WTC11 (cell line): Measurements from ENCODE around the gene TNRC18. TPM values are rescaled to one million over a fixed set of nuclear protein-coding genes. Genes with fewer than 3 reads are reported as not detected.

ENCODE experiments used
- ATAC-seq: fragments of 200-7000 bp; cut with Tn5 transposase; 2 replicates; pipeline ENCODE4 v1.10.0; 2021; ENCODE audit warnings: mild to moderate bottlenecking, moderate library complexity
- CTCF ChIA-PET: fragments of 300-600 bp; sonication (Branson Sonifier 250); formaldehyde crosslinking; loops from one replicate; lab custom pipeline; 2021; ENCODE audit warnings: antibody characterized with exemption; lab: Charles Lee
- POLR2A ChIA-PET: fragments of 350-600 bp; sonication (Branson Sonifier 250); formaldehyde crosslinking; loops from one replicate; lab custom pipeline; 2021; ENCODE audit warnings: antibody characterized with exemption; lab: Charles Lee
- DNase-seq: peaks from one replicate; pipeline ENCODE4 v3.0.0; 2021; ENCODE audit warnings: low spot score
- H3K27ac Mint-ChIP-seq: 2 replicates; pipeline ENCODE4 v1.8.0; 2021; ENCODE audit warnings: mixed read lengths
- H3K27me3 Mint-ChIP-seq: 2 replicates; pipeline ENCODE4 v1.8.0; 2021; ENCODE audit warnings: low read depth, mild to moderate bottlenecking, moderate library complexity, mixed read lengths
- H3K36me3 Mint-ChIP-seq: 2 replicates; pipeline ENCODE4 v1.8.0; 2021; ENCODE audit warnings: mixed read lengths
- H3K4me1 Mint-ChIP-seq: 2 replicates; pipeline ENCODE4 v1.8.0; 2022; ENCODE audit warnings: mixed read lengths
- H3K4me3 Mint-ChIP-seq: 2 replicates; pipeline ENCODE4 v1.8.0; 2021; ENCODE audit warnings: mild to moderate bottlenecking, moderate library complexity, mixed read lengths
- H3K9me3 Mint-ChIP-seq: 2 replicates; pipeline ENCODE4 v1.8.0; 2021; ENCODE audit warnings: mixed read lengths
- CREB1 ChIP-seq: sonication (generic); formaldehyde crosslinking; IDR thresholded peaks from 2 replicates; pipeline ENCODE4 v1.8.0; 2023; ENCODE audit warnings: mild to moderate bottlenecking, missing genetic modification reagents
- EMX1 ChIP-seq: fragments of 250-450 bp; sonication (Bioruptor Pico); IDR thresholded peaks from 2 replicates; pipeline ENCODE4 v1.8.0; 2021; ENCODE audit warnings: mild to moderate bottlenecking
- FOXP1 ChIP-seq: sonication (generic); formaldehyde crosslinking; IDR thresholded peaks from 2 replicates; pipeline ENCODE4 v1.8.0; 2022; ENCODE audit warnings: missing genetic modification reagents, mild to moderate bottlenecking, moderate library complexity, borderline replicate concordance
- GABPB1 ChIP-seq: sonication (generic); formaldehyde crosslinking; IDR thresholded peaks from 2 replicates; pipeline ENCODE4 v1.8.1; 2023; ENCODE audit warnings: mild to moderate bottlenecking, missing genetic modification reagents
- JAZF1 ChIP-seq: fragments of 250-450 bp; sonication (Bioruptor Pico); IDR thresholded peaks from 2 replicates; pipeline ENCODE4 v1.9.0; 2021; ENCODE audit warnings: moderate library complexity, mild to moderate bottlenecking, inconsistent platforms
- NFATC4 ChIP-seq: fragments of 250-450 bp; sonication (Bioruptor Pico); IDR thresholded peaks from 2 replicates; pipeline ENCODE4 v1.9.0; 2021; ENCODE audit warnings: mild to moderate bottlenecking
- NFYB ChIP-seq: sonication (generic); formaldehyde crosslinking; conservative IDR thresholded peaks from 2 replicates; pipeline ENCODE4 v1.8.0; 2022; ENCODE audit warnings: low read depth, missing genetic modification reagents
- OVOL2 ChIP-seq: fragments of 250-450 bp; sonication (Bioruptor Pico); IDR thresholded peaks from 2 replicates; pipeline ENCODE4 v1.9.0; 2021; ENCODE audit warnings: mild to moderate bottlenecking, borderline replicate concordance
- RORB ChIP-seq: fragments of 250-450 bp; sonication (Bioruptor Pico); IDR thresholded peaks from 2 replicates; pipeline ENCODE4 v1.9.0; 2021; ENCODE audit warnings: mild to moderate bottlenecking
- SMAD3 ChIP-seq: sonication (generic); formaldehyde crosslinking; IDR thresholded peaks from 2 replicates; pipeline ENCODE4 v1.8.0; 2022; ENCODE audit warnings: missing genetic modification reagents, mild to moderate bottlenecking, borderline replicate concordance
- ZBTB21 ChIP-seq: sonication (generic); formaldehyde crosslinking; IDR thresholded peaks from 2 replicates; pipeline ENCODE4 v1.8.1; 2023; ENCODE audit warnings: mild to moderate bottlenecking, missing genetic modification reagents, borderline replicate concordance
- ZNF121 ChIP-seq: sonication (generic); formaldehyde crosslinking; IDR thresholded peaks from 2 replicates; pipeline ENCODE4 v1.8.0; 2023; ENCODE audit warnings: missing genetic modification reagents
- ZNF671 ChIP-seq: fragments of 250-450 bp; sonication (Bioruptor Pico); IDR thresholded peaks from 2 replicates; pipeline ENCODE4 v1.8.0; 2021; ENCODE audit warnings: mild to moderate bottlenecking
- total RNA-seq: library from RNA; stranded (reverse); gene quantifications from 3 replicates; pipeline ENCODE4 v1.2.3, GENCODE V29; 2021
- TF ChIP-seq, protein P1 (sequence below): fragments of 250-450 bp; sonication (Bioruptor Pico); IDR thresholded peaks from 2 replicates; pipeline ENCODE4 v1.9.0; 2021; ENCODE audit warnings: mild to moderate bottlenecking
- TF ChIP-seq, protein P2 (sequence below): fragments of 250-450 bp; sonication (Bioruptor Pico); IDR thresholded peaks from 2 replicates; pipeline ENCODE4 v1.8.0; 2021; ENCODE audit warnings: mild to moderate bottlenecking
- TF ChIP-seq, protein P3 (sequence below): sonication (generic); formaldehyde crosslinking; IDR thresholded peaks from 2 replicates; pipeline ENCODE4 v1.8.0; 2023; ENCODE audit warnings: missing genetic modification reagents
- TF ChIP-seq, protein P4 (sequence below): sonication (generic); formaldehyde crosslinking; IDR thresholded peaks from 2 replicates; pipeline ENCODE4 v1.8.1; 2023; ENCODE audit warnings: mild to moderate bottlenecking, missing genetic modification reagents
- TF ChIP-seq, protein P5 (sequence below): sonication (generic); formaldehyde crosslinking; IDR thresholded peaks from 2 replicates; pipeline ENCODE4 v1.8.1; 2022; ENCODE audit warnings: low read depth, mild to moderate bottlenecking, moderate library complexity, missing genetic modification reagents, borderline replicate concordance
- TF ChIP-seq, protein P6 (sequence below): sonication (generic); formaldehyde crosslinking; IDR thresholded peaks from 2 replicates; pipeline ENCODE4 v1.8.0; 2022; ENCODE audit warnings: mild to moderate bottlenecking, missing genetic modification reagents

Gene TNRC18
- total RNA-seq, 1 experiment from 2014 or later: 55.0 TPM

DNA sequence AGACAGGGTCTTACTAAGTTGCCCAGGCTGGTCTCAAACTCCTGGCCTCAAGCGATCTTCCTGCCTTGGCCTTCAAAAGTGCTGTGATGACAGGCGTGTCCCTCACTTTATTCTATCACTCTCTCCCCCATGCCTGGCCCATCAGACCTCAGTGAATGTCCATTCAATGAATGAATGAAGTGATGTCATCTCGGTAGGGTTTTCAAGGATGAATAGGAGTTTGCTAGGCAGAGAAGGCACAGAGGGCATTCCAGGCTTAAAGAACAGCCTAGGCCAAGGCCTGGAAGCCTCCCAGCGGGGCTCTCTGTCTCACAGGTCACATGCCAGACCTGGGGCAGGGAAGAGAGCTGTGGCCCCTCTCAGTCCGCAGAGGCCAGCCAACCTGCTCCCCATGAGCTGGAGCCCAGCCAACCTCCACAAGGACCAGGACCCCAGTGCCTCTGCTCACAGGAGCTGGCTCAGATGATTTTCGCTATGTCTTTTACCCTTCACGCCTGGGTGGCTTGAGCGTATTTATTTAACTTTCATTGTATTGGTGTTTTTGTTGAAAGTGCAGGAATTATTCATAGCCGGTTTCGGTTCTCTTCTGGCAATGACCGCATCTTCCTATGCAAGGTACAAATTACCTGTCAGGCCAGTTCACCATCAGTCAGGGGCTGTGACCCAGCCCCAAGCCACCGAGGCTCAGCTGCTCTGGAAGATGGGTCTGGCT, 11.8 kb upstream of the TNRC18 start:
- POLR2A ChIA-PET: interaction anchor here (0.6 kb wide), 1 partner anchor 69 kb away, joined by 13 read pairs; no protein-coding TSS in a partner anchor
- CTCF ChIA-PET: no interaction called here
- Mint-ChIP-seq H3K4me1 (peaks cover 4% of the 10 kb centered on the region), H3K36me3 (peaks cover 28% of the 10 kb centered on the region), H3K9me3 (peaks cover 15% of the 10 kb centered on the region), H3K4me3 (no peak overlapping the region), H3K27ac (no peak overlapping the region), H3K27me3 (peaks cover 52% of the 10 kb centered on the region)
- DNase-seq (no peak), ATAC-seq (no peak; the same call in 1 of the 2 replicates)
- TF ChIP-seq, protein P1, sequence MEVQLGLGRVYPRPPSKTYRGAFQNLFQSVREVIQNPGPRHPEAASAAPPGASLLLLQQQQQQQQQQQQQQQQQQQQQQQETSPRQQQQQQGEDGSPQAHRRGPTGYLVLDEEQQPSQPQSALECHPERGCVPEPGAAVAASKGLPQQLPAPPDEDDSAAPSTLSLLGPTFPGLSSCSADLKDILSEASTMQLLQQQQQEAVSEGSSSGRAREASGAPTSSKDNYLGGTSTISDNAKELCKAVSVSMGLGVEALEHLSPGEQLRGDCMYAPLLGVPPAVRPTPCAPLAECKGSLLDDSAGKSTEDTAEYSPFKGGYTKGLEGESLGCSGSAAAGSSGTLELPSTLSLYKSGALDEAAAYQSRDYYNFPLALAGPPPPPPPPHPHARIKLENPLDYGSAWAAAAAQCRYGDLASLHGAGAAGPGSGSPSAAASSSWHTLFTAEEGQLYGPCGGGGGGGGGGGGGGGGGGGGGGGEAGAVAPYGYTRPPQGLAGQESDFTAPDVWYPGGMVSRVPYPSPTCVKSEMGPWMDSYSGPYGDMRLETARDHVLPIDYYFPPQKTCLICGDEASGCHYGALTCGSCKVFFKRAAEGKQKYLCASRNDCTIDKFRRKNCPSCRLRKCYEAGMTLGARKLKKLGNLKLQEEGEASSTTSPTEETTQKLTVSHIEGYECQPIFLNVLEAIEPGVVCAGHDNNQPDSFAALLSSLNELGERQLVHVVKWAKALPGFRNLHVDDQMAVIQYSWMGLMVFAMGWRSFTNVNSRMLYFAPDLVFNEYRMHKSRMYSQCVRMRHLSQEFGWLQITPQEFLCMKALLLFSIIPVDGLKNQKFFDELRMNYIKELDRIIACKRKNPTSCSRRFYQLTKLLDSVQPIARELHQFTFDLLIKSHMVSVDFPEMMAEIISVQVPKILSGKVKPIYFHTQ (CRISPR knock-in tag): no peak
- TF ChIP-seq OVOL2 (CRISPR knock-in tag) (no peak), ZNF121 (CRISPR knock-in tag) (peak; percentile 7; the same call in 1 of the 2 replicates)

DNA sequence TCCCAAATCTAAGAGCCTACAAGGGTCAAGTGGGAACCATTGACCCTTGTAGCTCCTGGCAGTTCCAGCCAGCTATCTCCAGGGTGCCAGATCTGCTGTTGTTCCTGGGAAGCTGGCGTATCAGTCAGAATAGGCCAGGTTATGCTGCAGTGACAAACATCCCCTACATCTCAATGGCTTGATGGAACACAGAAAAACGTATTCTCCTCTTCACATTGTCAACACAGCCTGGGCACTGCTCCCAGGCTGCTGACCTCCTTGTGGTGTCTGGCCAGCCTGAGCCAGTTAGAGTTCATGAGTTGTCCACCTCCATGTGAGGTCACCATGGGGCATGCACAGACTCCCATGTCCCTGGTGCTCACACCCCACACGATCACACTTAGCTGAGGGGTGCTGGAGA, 9.5 kb upstream of the TNRC18 start:
- CTCF ChIA-PET: no interaction called here
- peaks cover 15% of the 10 kb centered on the region for H3K9me3 Mint-ChIP-seq
- POLR2A ChIA-PET: no interaction called here
- peaks cover 28% of the 10 kb centered on the region for H3K36me3 Mint-ChIP-seq
- H3K4me3 Mint-ChIP-seq: no peak overlapping the region
- TF ChIP-seq ZNF671 (CRISPR knock-in tag): no peak
- TF ChIP-seq EMX1 (CRISPR knock-in tag): no peak
- TF ChIP-seq, protein P2, sequence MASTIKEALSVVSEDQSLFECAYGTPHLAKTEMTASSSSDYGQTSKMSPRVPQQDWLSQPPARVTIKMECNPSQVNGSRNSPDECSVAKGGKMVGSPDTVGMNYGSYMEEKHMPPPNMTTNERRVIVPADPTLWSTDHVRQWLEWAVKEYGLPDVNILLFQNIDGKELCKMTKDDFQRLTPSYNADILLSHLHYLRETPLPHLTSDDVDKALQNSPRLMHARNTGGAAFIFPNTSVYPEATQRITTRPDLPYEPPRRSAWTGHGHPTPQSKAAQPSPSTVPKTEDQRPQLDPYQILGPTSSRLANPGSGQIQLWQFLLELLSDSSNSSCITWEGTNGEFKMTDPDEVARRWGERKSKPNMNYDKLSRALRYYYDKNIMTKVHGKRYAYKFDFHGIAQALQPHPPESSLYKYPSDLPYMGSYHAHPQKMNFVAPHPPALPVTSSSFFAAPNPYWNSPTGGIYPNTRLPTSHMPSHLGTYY: no peak
- TF ChIP-seq JAZF1 (CRISPR knock-in tag): no peak
- no peak for TF ChIP-seq FOXP1 (CRISPR knock-in tag)
- TF ChIP-seq, protein P3, sequence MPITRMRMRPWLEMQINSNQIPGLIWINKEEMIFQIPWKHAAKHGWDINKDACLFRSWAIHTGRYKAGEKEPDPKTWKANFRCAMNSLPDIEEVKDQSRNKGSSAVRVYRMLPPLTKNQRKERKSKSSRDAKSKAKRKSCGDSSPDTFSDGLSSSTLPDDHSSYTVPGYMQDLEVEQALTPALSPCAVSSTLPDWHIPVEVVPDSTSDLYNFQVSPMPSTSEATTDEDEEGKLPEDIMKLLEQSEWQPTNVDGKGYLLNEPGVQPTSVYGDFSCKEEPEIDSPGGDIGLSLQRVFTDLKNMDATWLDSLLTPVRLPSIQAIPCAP (CRISPR knock-in tag): no peak
- no peak for TF ChIP-seq NFATC4 (CRISPR knock-in tag)
- TF ChIP-seq, protein P4, sequence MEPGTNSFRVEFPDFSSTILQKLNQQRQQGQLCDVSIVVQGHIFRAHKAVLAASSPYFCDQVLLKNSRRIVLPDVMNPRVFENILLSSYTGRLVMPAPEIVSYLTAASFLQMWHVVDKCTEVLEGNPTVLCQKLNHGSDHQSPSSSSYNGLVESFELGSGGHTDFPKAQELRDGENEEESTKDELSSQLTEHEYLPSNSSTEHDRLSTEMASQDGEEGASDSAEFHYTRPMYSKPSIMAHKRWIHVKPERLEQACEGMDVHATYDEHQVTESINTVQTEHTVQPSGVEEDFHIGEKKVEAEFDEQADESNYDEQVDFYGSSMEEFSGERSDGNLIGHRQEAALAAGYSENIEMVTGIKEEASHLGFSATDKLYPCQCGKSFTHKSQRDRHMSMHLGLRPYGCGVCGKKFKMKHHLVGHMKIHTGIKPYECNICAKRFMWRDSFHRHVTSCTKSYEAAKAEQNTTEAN (CRISPR knock-in tag): no peak
- TF ChIP-seq SMAD3 (CRISPR knock-in tag): no peak
- no peak for TF ChIP-seq ZBTB21
- no peak for TF ChIP-seq NFYB (CRISPR knock-in tag)
- TF ChIP-seq, protein P5, sequence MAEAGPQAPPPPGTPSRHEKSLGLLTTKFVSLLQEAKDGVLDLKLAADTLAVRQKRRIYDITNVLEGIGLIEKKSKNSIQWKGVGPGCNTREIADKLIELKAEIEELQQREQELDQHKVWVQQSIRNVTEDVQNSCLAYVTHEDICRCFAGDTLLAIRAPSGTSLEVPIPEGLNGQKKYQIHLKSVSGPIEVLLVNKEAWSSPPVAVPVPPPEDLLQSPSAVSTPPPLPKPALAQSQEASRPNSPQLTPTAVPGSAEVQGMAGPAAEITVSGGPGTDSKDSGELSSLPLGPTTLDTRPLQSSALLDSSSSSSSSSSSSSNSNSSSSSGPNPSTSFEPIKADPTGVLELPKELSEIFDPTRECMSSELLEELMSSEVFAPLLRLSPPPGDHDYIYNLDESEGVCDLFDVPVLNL: no peak
- TF ChIP-seq, all 79 proteins: peak for 0
- ATAC-seq (no peak), DNase-seq (no peak)
- Mint-ChIP-seq H3K27me3 (peaks cover 71% of the 10 kb centered on the region), H3K4me1 (peaks cover 18% of the 10 kb centered on the region), H3K27ac (no peak overlapping the region)

DNA sequence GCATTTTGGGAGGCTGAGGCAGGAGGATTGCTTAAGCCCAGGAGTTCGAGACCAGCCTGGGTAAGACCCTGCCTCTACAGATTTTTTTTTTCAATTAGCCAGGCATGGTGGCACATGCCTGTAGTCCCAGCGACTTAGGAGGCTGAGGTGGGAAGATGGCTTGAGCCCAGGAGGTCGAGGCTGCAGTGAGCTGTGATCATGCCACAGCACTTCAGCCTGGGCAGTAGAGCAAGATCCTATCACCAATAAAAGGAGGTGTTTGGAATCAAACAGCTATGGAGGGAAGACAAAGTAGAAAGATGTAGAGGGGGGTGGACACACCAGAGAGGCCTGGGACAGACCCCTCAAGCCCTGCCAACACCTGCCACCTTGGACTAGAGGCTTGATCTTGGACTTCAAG, 9.1 kb upstream of the TNRC18 start:
- DNase-seq (no peak), ATAC-seq (no peak)
- no peak overlapping the region for H3K27ac Mint-ChIP-seq
- POLR2A ChIA-PET: no interaction called here
- peaks cover 18% of the 10 kb centered on the region for H3K4me1 Mint-ChIP-seq
- H3K9me3 Mint-ChIP-seq: peaks cover 14% of the 10 kb centered on the region
- H3K36me3 Mint-ChIP-seq: peaks cover 27% of the 10 kb centered on the region
- H3K27me3 Mint-ChIP-seq: peaks cover 74% of the 10 kb centered on the region
- H3K4me3 Mint-ChIP-seq: no peak overlapping the region
- CTCF ChIA-PET: no interaction called here
- TF ChIP-seq, protein P6, sequence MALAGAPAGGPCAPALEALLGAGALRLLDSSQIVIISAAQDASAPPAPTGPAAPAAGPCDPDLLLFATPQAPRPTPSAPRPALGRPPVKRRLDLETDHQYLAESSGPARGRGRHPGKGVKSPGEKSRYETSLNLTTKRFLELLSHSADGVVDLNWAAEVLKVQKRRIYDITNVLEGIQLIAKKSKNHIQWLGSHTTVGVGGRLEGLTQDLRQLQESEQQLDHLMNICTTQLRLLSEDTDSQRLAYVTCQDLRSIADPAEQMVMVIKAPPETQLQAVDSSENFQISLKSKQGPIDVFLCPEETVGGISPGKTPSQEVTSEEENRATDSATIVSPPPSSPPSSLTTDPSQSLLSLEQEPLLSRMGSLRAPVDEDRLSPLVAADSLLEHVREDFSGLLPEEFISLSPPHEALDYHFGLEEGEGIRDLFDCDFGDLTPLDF (CRISPR knock-in tag): no peak
- TF ChIP-seq CREB1 (CRISPR knock-in tag): no peak
- no peak for TF ChIP-seq GABPB1 (CRISPR knock-in tag)
- peak; percentile 81; the same call in 1 of the 2 replicates for TF ChIP-seq ZNF121 (CRISPR knock-in tag)
- no peak for TF ChIP-seq RORB
